Measurements from ENCODE around the gene C12orf42. TPM values are rescaled to one million over a fixed set of nuclear protein-coding genes. Genes with fewer than 3 reads are reported as not detected.

C12orf42 gene
- total and polyA plus RNA-seq, 4 donors = 0.14 to 0.17 TPM; not detected in 2

- H3K27me3 ChIP-seq (ENCODE audit: control insufficient read depth in 4 of 4, insufficient read depth in 4 of 4, low read length in 3 of 4) = peaks cover 0 to under 1% (median 0%) of the 10 kb centered on the region in 4 donors
- H3K9ac ChIP-seq (ENCODE audit: low read depth in 1 of 2, low read length in 2 of 2) = no peak overlapping the region
- no peaks in the 10 kb centered on the region for H3K36me3 ChIP-seq (ENCODE audit: control insufficient read depth in 4 of 4, insufficient read depth in 3 of 4, low read depth in 1 of 4, low read length in 3 of 4)
- no peak for TF ChIP-seq CTCF (IDR thresholded peaks at IDR 0.05; ENCODE audit: low read depth, low read length, missing input control)
- TF ChIP-seq, protein P1, sequence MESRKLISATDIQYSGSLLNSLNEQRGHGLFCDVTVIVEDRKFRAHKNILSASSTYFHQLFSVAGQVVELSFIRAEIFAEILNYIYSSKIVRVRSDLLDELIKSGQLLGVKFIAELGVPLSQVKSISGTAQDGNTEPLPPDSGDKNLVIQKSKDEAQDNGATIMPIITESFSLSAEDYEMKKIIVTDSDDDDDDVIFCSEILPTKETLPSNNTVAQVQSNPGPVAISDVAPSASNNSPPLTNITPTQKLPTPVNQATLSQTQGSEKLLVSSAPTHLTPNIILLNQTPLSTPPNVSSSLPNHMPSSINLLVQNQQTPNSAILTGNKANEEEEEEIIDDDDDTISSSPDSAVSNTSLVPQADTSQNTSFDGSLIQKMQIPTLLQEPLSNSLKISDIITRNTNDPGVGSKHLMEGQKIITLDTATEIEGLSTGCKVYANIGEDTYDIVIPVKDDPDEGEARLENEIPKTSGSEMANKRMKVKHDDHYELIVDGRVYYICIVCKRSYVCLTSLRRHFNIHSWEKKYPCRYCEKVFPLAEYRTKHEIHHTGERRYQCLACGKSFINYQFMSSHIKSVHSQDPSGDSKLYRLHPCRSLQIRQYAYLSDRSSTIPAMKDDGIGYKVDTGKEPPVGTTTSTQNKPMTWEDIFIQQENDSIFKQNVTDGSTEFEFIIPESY (IDR thresholded peaks at IDR 0.05) = no peak
- TF ChIP-seq EGR1 (IDR thresholded peaks at IDR 0.05; ENCODE audit: low read depth in 2 of 2) = no peak
- 91% methylated on average over 5 of the region's 5 CpGs for WGBS
- H3K4me3 ChIP-seq (ENCODE audit: low read depth in 1 of 3, low read length in 3 of 3) = no peak overlapping the region
- DNase-seq (ENCODE audit: low spot score) = no peak
- H3K4me1 ChIP-seq (ENCODE audit: control insufficient read depth in 4 of 4, insufficient read depth in 4 of 4, low read length in 3 of 4) = no peaks in the 10 kb centered on the region
- no peak overlapping the region for H3K27ac ChIP-seq (ENCODE audit: low read depth in 1 of 2, low read length in 2 of 2)
- H3K9me3 ChIP-seq (ENCODE audit: control insufficient read depth in 4 of 4, low read length in 3 of 4) = no peaks in the 10 kb centered on the region
These were observed 5.7 kb upstream of the C12orf42 start for GRCh38 chr12:103501447-103501846.

DNA sequence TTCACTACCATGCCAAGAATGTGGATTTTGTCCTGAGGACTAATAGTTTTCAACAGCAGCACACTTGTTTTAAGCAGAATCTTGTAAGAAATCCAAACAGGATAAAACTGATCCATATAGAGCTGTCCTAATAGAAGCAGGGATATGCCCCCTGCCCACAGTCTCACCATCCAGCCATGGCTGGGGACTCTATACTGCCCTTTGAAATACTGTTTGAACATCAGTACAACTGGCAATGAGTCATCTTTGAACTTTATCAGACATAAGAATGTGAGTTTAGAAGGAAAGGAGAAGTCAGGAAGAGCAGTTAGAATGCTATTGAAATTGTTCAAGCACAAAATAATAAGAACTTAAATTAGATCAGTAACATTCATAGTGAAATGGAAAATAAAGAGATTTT is 3.8 kb upstream of the C12orf42 start:
- Histone ChIP-seq H3K36me3 (ENCODE audit: control insufficient read depth in 4 of 4, insufficient read depth in 3 of 4, low read depth in 1 of 4, low read length in 3 of 4) (no peaks in the 10 kb centered on the region), H3K4me1 (ENCODE audit: control insufficient read depth in 4 of 4, insufficient read depth in 4 of 4, low read length in 3 of 4) (peaks cover 4 to 8% (median 7%) of the 10 kb centered on the region in 4 donors), H3K9ac (ENCODE audit: low read depth in 1 of 2, low read length in 2 of 2) (no peak overlapping the region), H3K27ac (ENCODE audit: low read depth in 1 of 2, low read length in 2 of 2) (no peak overlapping the region), H3K9me3 (ENCODE audit: control insufficient read depth in 4 of 4, low read length in 3 of 4) (no peaks in the 10 kb centered on the region), H3K27me3 (ENCODE audit: control insufficient read depth in 4 of 4, insufficient read depth in 4 of 4, low read length in 3 of 4) (peaks cover 0 to 7% (median 0%) of the 10 kb centered on the region in 4 donors), H3K4me3 (ENCODE audit: low read depth in 1 of 3, low read length in 3 of 3) (no peak overlapping the region)
- no peak for TF ChIP-seq NR2F2 (IDR thresholded peaks at IDR 0.05)
- TF ChIP-seq, protein P2, sequence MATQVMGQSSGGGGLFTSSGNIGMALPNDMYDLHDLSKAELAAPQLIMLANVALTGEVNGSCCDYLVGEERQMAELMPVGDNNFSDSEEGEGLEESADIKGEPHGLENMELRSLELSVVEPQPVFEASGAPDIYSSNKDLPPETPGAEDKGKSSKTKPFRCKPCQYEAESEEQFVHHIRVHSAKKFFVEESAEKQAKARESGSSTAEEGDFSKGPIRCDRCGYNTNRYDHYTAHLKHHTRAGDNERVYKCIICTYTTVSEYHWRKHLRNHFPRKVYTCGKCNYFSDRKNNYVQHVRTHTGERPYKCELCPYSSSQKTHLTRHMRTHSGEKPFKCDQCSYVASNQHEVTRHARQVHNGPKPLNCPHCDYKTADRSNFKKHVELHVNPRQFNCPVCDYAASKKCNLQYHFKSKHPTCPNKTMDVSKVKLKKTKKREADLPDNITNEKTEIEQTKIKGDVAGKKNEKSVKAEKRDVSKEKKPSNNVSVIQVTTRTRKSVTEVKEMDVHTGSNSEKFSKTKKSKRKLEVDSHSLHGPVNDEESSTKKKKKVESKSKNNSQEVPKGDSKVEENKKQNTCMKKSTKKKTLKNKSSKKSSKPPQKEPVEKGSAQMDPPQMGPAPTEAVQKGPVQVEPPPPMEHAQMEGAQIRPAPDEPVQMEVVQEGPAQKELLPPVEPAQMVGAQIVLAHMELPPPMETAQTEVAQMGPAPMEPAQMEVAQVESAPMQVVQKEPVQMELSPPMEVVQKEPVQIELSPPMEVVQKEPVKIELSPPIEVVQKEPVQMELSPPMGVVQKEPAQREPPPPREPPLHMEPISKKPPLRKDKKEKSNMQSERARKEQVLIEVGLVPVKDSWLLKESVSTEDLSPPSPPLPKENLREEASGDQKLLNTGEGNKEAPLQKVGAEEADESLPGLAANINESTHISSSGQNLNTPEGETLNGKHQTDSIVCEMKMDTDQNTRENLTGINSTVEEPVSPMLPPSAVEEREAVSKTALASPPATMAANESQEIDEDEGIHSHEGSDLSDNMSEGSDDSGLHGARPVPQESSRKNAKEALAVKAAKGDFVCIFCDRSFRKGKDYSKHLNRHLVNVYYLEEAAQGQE (IDR thresholded peaks at IDR 0.05) = no peak
- DNase-seq (ENCODE audit: low spot score) = no peak

GRCh38 chr12:103498990-103499389 is 3.2 kb upstream of the C12orf42 start:
- DNase-seq (ENCODE audit: low spot score) = no peak
- Histone ChIP-seq H3K9ac (ENCODE audit: low read depth in 1 of 2, low read length in 2 of 2) (no peak overlapping the region), H3K27ac (ENCODE audit: low read depth in 1 of 2, low read length in 2 of 2) (no peak overlapping the region), H3K9me3 (ENCODE audit: control insufficient read depth in 4 of 4, low read length in 3 of 4) (no peaks in the 10 kb centered on the region), H3K4me1 (ENCODE audit: control insufficient read depth in 4 of 4, insufficient read depth in 4 of 4, low read length in 3 of 4) (peaks cover 4 to 8% (median 7%) of the 10 kb centered on the region in 4 donors), H3K4me3 (ENCODE audit: low read depth in 1 of 3, low read length in 3 of 3) (no peak overlapping the region), H3K27me3 (ENCODE audit: control insufficient read depth in 4 of 4, insufficient read depth in 4 of 4, low read length in 3 of 4) (peaks cover 0 to 9% (median 0%) of the 10 kb centered on the region in 4 donors), H3K36me3 (ENCODE audit: control insufficient read depth in 4 of 4, insufficient read depth in 3 of 4, low read depth in 1 of 4, low read length in 3 of 4) (no peaks in the 10 kb centered on the region)
- TF ChIP-seq NR2F2 (IDR thresholded peaks at IDR 0.05) = no peak
- TF ChIP-seq, protein P3, sequence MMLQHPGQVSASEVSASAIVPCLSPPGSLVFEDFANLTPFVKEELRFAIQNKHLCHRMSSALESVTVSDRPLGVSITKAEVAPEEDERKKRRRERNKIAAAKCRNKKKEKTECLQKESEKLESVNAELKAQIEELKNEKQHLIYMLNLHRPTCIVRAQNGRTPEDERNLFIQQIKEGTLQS (IDR thresholded peaks at IDR 0.05) = no peak
- TF ChIP-seq, protein P4, sequence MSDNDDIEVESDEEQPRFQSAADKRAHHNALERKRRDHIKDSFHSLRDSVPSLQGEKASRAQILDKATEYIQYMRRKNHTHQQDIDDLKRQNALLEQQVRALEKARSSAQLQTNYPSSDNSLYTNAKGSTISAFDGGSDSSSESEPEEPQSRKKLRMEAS (IDR thresholded peaks at IDR 0.05) = no peak
- TF ChIP-seq HNF4A (conservative IDR thresholded peaks at IDR 0.05) = no peak
- 80% methylated on average over 2 of the region's 2 CpGs for WGBS

Measured in liver (tissue), 9 donors.